Measurements from ENCODE around the gene IFIT5. TPM values are rescaled to one million over a fixed set of nuclear protein-coding genes. Genes with fewer than 3 reads are reported as not detected.

IFIT5 gene
- total RNA-seq, 2 experiments from 2014 or later, result 0.36 to 0.57 TPM

DNA sequence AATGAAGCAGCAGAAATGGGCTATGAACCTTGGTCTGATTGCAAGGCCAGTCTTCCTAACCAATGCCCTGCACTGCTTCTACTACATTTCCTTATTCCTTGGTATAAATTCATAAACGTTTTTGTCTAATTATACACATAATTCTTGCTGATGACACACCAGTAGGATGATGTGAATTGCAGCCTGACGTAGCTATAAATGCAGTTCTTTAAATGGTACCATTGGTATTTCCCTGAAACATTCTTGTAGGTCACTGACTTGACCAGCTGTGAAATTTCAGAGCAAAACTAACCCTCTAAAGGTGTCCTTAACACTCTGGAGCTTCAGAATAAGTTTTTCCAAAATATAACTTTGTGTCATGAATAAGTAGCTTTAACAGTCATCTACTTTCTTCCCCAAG is 50.8 kb downstream of the IFIT5 start:
- intact Hi-C loops (cut with micrococcal nuclease; ENCODE audit: unreplicated experiment), result no loop called here
- no peaks in the 10 kb centered on the region for H3K9me3 ChIP-seq (ENCODE audit: low read length)
- no peak overlapping the region for H3K27ac ChIP-seq (ENCODE audit: low read depth, low read length, poor library complexity, severe bottlenecking)
- no peak overlapping the region for H3K4me2 ChIP-seq (ENCODE audit: low read length)
- H3K4me3 ChIP-seq (ENCODE audit: low read depth, low read length, poor library complexity, severe bottlenecking), result no peak overlapping the region
- no TSS peak for BruUV-seq (replicated peaks)
- no peaks in the 10 kb centered on the region for H3K9me2 ChIP-seq (ENCODE audit: insufficient read depth, low read length)
- POLR2A ChIA-PET, result no interaction called here
- CTCF ChIA-PET (ENCODE audit: unreplicated experiment), result no interaction called here
- H2AFZ ChIP-seq (ENCODE audit: low read length), result no peak overlapping the region
- no peaks in the 10 kb centered on the region for H3K36me3 ChIP-seq (ENCODE audit: insufficient read depth, low read length)
- no peak for TF ChIP-seq EZH2phosphoT487 (IDR thresholded peaks at IDR 0.05; ENCODE audit: borderline replicate concordance, low read depth, low read length)
- TF ChIP-seq, protein P1, sequence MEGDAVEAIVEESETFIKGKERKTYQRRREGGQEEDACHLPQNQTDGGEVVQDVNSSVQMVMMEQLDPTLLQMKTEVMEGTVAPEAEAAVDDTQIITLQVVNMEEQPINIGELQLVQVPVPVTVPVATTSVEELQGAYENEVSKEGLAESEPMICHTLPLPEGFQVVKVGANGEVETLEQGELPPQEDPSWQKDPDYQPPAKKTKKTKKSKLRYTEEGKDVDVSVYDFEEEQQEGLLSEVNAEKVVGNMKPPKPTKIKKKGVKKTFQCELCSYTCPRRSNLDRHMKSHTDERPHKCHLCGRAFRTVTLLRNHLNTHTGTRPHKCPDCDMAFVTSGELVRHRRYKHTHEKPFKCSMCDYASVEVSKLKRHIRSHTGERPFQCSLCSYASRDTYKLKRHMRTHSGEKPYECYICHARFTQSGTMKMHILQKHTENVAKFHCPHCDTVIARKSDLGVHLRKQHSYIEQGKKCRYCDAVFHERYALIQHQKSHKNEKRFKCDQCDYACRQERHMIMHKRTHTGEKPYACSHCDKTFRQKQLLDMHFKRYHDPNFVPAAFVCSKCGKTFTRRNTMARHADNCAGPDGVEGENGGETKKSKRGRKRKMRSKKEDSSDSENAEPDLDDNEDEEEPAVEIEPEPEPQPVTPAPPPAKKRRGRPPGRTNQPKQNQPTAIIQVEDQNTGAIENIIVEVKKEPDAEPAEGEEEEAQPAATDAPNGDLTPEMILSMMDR (conservative IDR thresholded peaks at IDR 0.05; ENCODE audit: low read length), result no peak
- no peak for DNase-seq (ENCODE audit: low spot score)
- no peaks in the 10 kb centered on the region for H3K79me2 ChIP-seq (ENCODE audit: insufficient read depth, low read depth, low read length)
- no peaks in the 10 kb centered on the region for H4K20me1 ChIP-seq (ENCODE audit: insufficient read depth, low read length)
- H3K4me1 ChIP-seq (ENCODE audit: insufficient read depth, low read length, poor library complexity, severe bottlenecking), result no peaks in the 10 kb centered on the region

DNA sequence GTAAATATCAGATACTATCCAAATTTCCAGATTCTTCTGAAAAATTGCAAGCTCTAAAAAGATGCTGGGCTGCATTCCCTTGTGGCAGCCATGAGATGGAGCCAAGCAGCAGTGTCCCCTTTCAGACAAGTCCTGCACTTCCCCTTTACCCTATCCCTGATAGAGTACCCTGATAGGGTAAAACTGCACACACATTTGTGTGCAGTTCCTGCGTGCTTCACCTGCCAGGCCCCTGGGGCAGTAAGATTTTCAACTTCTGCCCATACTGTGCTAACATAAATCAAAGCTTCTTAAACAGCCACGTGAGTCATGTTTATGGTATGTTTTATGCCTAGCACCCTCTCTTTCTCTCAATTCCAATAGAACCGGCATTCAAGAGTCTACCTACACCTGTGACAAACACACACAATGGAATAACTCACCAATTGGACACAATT is 52.2 kb downstream of the IFIT5 start:
- intact Hi-C loops (cut with micrococcal nuclease; ENCODE audit: unreplicated experiment), result no loop called here
- Histone ChIP-seq H3K79me2 (ENCODE audit: insufficient read depth, low read depth, low read length) (no peaks in the 10 kb centered on the region), H2AFZ (ENCODE audit: low read length) (no peak overlapping the region), H3K36me3 (ENCODE audit: insufficient read depth, low read length) (no peaks in the 10 kb centered on the region), H3K4me2 (ENCODE audit: low read length) (no peak overlapping the region), H3K27ac (ENCODE audit: low read depth, low read length, poor library complexity, severe bottlenecking) (no peak overlapping the region), H3K4me3 (ENCODE audit: low read depth, low read length, poor library complexity, severe bottlenecking) (no peak overlapping the region), H3K9me2 (ENCODE audit: insufficient read depth, low read length) (no peaks in the 10 kb centered on the region), H3K4me1 (ENCODE audit: insufficient read depth, low read length, poor library complexity, severe bottlenecking) (no peaks in the 10 kb centered on the region), H4K20me1 (ENCODE audit: insufficient read depth, low read length) (no peaks in the 10 kb centered on the region), H3K9me3 (ENCODE audit: low read length) (no peaks in the 10 kb centered on the region)
- BruUV-seq (replicated peaks), result no TSS peak
- ChIA-PET CTCF (ENCODE audit: unreplicated experiment) (no interaction called here), POLR2A (no interaction called here)
- TF ChIP-seq, protein P1 (conservative IDR thresholded peaks at IDR 0.05; ENCODE audit: low read length), result peak; percentile 46; the same call in 1 of the 2 replicates
- no peak for TF ChIP-seq EZH2phosphoT487 (IDR thresholded peaks at IDR 0.05; ENCODE audit: borderline replicate concordance, low read depth, low read length)
- DNase-seq (ENCODE audit: low spot score), result peak; percentile 13

DNA sequence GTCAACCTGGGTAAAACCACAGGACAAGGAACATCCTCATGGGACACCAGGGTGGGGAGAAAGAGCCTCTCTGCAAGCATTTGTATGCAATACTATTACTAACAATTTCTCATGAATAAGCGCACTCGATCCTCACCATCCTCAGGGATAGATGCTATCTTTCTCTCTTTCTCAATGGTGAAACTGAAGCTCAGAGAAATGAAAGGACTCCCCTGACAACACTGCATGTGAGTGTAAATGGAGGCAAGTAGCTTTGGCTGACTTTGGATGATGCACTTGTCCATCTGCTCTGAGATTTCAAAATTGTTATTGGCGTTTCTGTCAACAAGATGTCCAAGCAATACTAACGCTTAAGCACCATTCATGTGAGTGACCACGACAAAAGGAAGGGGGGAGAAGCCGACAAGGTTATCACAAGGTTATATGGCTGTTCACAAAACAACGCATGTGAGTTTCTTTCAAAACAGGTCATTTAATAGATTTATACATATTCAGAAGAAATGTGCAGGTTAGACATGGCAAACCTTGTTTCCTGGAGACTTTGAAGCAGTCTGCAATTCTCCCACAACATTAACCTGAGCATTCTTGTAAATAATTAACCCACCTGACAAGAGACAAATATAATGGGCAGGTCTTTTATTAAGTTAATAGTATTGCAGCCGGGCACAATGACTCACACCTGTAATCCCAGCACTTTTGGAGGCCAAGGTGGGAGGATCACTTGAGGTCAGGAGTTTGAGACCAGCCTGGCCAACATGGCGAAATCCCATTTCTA is 54.0 kb downstream of the IFIT5 start:
- intact Hi-C loops (cut with micrococcal nuclease; ENCODE audit: unreplicated experiment), result no loop called here
- H3K9me3 ChIP-seq (ENCODE audit: low read length), result no peaks in the 10 kb centered on the region
- POLR2A ChIA-PET, result no interaction called here
- no peaks in the 10 kb centered on the region for H4K20me1 ChIP-seq (ENCODE audit: insufficient read depth, low read length)
- H3K79me2 ChIP-seq (ENCODE audit: insufficient read depth, low read depth, low read length), result no peaks in the 10 kb centered on the region
- no peak for DNase-seq (ENCODE audit: low spot score)
- no peaks in the 10 kb centered on the region for H3K9me2 ChIP-seq (ENCODE audit: insufficient read depth, low read length)
- no peak overlapping the region for H3K4me3 ChIP-seq (ENCODE audit: low read depth, low read length, poor library complexity, severe bottlenecking)
- H3K36me3 ChIP-seq (ENCODE audit: insufficient read depth, low read length), result no peaks in the 10 kb centered on the region
- no peak overlapping the region for H2AFZ ChIP-seq (ENCODE audit: low read length)
- H3K4me2 ChIP-seq (ENCODE audit: low read length), result no peak overlapping the region
- TF ChIP-seq, protein P1 (conservative IDR thresholded peaks at IDR 0.05; ENCODE audit: low read length), result no peak
- no peak for TF ChIP-seq EZH2phosphoT487 (IDR thresholded peaks at IDR 0.05; ENCODE audit: borderline replicate concordance, low read depth, low read length)
- CTCF ChIA-PET (ENCODE audit: unreplicated experiment), result no interaction called here
- no TSS peak for BruUV-seq (replicated peaks)
- no peak overlapping the region for H3K27ac ChIP-seq (ENCODE audit: low read depth, low read length, poor library complexity, severe bottlenecking)
- H3K4me1 ChIP-seq (ENCODE audit: insufficient read depth, low read length, poor library complexity, severe bottlenecking), result no peaks in the 10 kb centered on the region
